Amniotic epithelial cell (primary cell): ENCODE results near the gene CEP70.
A peak's percentile ranks its signal among the peaks of the same experiment; 100 is the strongest.
"Not testable (repeated sequence)": the region's sequence is repeated elsewhere in the genome, so short reads cannot be mapped to it uniquely, and the experiment has no call there.

ENCODE experiments used
- DNase-seq: peaks from one replicate; pipeline ENCODE4 v3.0.0-alpha.2; 2010; ENCODE audit warnings: low read depth

Gene CEP70, protein sequence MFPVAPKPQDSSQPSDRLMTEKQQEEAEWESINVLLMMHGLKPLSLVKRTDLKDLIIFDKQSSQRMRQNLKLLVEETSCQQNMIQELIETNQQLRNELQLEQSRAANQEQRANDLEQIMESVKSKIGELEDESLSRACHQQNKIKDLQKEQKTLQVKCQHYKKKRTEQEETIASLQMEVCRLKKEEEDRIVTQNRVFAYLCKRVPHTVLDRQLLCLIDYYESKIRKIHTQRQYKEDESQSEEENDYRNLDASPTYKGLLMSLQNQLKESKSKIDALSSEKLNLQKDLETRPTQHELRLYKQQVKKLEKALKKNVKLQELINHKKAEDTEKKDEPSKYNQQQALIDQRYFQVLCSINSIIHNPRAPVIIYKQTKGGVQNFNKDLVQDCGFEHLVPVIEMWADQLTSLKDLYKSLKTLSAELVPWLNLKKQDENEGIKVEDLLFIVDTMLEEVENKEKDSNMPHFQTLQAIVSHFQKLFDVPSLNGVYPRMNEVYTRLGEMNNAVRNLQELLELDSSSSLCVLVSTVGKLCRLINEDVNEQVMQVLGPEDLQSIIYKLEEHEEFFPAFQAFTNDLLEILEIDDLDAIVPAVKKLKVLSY

DNA sequence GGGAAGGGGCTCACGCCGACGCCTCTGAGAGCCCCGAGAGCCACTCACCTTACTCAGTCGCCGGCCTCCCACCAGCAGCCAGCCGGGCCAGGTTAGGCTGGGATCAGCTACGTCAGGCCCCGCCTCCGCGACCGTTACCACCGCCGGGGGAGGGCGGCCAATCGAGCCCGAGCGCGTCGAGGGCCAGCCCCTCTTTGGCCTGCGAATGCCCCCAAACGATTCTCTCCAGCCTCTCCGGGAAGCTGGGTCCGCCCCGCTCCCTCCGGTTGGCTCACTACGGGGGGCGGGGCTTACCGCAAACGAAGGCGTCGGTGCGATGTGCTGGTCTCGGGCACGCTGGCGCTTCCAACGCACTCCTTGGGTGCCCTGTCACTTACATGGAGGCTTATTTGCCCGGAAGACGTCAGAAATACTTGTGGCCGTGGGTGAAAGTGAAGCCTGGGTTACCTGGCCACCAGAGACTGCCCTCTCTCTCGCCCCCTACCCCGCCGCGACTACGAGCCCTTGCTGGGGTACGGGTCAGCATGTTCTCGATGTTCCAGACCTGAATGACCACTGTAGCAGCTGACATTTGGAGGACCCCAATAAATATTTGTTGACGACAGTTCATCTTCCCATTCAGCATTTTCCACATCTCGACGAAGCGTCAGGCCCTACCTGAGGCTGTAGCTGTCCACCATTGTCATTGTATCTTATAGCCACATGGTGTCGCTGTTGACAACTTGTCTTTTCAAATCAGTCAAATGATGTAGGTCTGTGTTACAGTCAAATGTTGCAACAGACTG, at the start of gene CEP70:
CEP70 (minus strand) TSS at position 111 of the 785 bp plus-strand sequence. CDS start 21,333 bp downstream, outside the sequence.
- peak; percentile 94 for DNase-seq

DNA sequence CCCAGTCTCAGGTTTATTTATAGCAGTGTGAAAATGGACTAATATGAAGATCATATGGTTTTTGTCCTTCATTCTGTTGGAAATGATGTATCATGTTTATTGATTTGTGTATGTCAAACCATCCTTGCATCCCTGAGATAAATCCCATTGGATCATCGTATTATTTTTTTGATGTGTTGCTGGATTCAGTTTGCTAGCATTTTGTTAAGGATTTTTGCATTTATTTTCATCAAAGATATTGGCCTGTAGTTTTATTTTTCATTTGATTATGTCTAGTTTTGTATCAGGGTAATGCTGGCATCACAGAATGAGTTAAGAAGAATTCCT, 48.8 kb upstream of the CEP70 start:
- DNase-seq = no peak

DNA sequence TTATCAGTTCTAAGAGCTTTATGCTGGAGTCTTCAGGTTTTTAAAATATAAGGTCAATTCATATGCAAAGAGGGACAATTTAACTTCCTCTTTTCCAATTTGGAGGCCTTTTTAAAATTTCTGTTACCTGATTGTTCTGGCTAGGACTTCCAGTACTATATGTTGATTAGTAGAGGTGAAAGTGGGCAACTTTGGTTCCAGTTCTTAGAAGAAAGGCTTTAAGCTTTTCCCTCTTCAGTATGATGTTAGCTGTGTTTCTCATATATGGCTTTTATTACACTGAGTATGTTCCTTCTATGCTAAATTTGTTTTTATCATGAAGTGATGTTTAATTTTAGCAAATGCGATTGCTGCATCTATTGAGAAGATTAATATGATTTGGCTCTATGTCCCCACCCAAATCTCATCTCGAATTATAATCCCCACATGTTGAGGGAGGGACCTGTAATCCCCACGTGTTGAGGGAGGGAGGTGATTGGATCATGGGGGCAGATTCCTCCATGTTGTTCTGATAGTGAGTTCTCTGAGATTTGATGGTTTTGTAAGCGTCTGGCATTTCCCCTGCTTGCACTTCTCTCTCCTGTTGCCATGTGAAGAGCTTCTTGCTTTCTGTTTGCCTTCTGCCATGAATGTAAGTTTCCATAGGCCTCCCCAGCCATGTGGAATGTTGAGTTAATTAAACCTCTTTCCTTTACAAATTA, 48.3 kb upstream of the CEP70 start:
- no peak for DNase-seq

DNA sequence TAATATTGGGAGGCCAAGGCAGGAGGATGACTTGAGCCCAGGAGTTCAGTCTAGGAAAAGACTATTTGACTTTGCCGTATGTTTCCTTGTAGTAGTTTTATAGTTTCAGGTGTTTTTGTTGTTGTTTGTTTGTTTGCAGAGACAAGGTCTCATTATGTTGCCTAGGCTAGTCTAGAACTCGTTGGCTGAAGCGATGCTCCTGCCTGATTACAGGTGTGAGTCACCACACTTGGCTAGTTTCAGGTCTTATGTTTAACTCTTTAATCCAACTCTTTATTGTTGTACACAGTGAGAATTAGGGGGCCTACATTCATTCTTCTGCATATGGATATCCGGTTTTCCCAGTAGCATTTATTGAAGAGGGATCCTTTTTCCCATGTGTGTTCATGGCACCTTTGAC, 46.5 kb upstream of the CEP70 start:
- DNase-seq = no peak

DNA sequence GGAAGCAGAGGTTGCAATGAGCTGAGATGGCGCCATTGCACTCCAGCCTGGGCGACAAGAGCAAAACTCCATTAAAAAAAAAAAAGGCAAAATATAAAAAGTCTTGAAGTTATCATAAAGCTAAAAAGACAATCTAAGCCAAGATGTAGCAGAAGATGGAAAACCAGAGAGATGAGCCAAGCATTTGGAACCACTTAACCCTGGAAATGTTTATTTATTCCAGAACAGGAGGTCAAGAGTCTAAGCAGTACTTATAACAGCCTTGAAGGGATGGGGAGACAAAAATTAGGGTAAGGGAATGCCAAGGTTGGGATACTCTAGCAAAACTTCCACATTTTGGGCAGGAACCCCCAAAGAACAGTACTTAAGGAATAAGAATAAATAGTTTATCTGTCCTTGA, 44.6 kb upstream of the CEP70 start:
- no peak for DNase-seq

DNA sequence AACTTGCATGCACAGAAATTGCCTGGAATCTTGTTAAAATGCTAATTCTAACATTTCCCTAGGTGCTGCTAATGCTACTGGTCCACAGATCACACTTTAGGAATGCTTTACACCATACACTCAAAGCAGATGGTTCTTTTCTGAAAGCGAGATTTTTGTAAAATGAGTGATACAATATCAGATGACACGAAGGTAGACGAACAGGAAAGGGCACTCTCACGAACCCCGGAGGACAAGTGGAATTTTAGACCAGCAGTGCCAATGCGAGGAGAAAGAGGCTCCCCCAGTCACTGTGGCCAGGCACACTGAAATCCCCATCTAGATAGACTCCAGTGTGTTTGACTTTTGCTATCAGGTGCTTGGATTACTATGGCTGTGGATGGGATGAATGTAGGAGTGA, 35.5 kb upstream of the CEP70 start:
- DNase-seq = no peak

DNA sequence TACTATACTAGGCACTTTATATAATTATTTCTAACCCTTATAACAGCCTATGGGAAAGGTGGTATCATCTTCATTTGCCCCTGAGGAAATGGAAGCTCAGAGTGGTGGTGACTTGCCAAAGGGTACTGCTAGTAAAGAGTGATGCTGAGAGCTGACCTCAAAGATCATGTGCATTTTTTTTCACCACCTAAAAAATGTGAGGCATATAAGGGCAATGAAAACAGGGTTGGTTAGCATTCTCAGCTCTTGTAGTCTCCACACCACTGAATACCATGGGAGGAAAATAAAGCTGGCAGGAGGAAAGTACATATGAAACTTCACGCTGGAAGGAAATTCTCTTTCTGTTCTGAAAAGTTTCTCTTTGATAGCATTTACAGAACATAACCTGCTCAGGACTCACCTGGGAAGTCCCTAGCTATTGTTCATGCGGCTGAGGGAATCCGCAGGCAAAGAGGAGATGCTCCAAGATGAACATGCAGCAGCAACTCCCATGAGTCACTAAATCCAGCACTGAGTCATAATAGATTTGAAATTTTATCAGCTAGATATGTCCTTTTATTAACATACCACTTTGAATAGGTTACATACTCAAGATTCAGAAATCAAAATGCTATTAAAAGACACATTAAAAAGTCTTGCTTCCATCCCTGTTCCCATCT, 31.8 kb upstream of the CEP70 start:
- peak; percentile 74 for DNase-seq

DNA sequence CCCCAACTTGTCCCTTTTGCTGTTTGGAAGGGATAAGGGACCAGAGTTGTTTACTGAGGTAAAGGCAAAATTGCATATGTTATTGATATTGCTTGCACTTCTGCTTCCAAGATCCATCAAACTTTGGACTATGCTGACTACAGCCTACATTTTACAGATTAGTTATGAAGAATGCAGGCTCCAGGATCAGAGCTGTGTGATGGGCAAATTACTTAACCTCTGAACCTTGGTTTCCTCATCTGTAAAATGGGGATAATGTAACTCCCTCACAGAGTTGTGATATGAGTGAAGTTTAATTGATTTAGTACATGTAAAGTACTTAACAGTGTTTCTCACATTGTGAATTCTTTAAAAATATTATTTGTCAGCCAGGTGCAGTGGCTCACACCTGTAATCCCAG, 30.5 kb upstream of the CEP70 start:
- DNase-seq = no peak

DNA sequence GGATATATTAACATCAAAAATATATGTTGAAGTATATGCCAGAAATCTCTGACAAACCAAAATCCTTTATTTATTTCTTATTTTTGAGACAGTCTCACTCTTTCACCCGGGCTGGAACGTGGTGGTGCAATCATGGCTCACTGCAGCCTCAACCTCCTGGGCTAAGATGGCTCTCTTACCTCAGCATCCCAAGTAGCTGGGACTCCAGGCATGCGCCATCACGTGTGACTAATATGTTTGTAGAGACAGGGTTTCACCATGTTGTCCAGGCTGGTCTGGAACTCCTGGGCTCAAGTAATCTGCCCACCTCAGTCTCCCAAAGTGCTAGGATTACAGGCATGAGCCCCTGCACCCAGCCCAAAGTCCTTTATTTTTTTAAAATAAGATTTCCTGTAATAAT, 26.4 kb upstream of the CEP70 start:
- peak; percentile 29 for DNase-seq

DNA sequence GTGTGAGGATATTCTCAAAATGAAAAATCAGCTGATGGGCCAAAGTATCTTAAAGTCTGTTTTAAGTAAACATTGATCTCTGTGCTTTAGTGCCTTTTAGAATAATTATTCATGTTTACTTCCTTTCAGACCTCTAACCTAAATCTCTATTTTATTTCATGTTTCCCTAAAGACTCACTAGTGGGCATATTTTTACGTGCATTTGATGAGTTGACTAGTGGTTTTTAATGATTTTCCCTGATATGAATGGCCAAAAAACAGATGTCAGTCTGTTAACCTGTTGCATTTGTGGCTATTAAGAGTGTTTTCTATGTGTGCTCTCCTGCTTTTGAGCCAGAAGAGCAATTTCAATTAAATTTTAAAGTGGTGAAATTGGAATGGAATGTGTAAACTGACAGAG, 21.4 kb upstream of the CEP70 start:
- DNase-seq = no peak

DNA sequence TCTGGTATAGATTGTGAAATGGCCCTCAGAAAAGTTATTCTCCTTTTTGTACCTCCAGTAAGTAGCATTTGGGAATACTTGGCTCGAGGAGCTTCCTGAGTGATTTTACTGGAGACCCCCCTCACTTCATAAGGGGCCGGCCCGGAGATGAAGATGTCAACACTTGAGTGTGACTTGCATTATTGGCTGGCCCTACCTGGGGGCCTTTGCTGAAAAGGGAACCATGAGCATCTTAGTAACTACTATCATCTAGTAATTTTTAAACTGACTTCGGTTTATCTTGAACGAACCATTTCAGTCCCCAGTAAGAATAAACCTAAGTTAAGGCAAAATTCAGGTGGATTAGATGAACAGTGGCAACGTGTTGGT, 15.8 kb upstream of the CEP70 start:
- DNase-seq = no peak

DNA sequence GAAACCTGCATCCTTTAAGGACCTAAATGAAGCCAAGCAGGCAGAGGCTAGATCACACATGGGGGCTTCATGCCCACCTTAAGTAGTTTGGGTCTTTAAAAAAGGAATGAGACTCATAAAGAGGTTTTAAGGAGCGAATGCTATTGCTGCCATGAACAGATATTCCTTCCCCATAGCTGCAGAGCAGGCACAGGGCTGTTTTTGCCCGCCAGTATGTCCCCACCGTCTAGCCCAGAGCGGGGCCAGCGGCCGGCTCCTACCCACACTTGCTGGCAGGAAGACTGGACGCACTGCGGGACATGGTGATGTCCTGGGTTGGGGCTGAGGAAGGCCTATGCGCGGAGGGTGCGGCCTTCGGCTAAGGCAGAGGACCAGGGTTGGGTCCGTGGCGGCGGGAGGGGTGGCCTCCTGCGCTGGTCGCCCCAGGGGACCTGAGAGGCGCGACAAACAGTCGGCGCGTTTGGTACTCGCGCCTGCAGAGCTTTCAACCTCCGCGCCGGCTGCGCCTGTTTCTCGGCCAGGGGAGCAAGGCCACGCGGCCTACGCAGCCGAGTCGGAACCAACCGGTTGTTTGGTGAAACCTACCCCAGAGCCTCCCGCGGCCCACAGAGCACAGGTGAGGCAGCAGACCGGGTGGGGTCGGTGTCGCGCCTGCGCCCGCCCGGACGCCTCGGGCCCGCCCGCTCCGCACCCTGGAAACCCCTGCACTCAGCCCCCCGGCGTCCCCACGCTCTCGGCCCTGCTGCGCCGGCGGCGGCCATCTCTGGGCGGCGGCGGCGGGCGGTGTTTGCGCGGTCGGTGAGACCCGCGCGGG, 14.5 kb upstream of the CEP70 start, which contains the start of gene FAIM:
FAIM (plus strand) TSS at position 450 of the 814 bp plus-strand sequence. CDS start 10,956 bp downstream, outside the sequence.
- peak; percentile 69 for DNase-seq

DNA sequence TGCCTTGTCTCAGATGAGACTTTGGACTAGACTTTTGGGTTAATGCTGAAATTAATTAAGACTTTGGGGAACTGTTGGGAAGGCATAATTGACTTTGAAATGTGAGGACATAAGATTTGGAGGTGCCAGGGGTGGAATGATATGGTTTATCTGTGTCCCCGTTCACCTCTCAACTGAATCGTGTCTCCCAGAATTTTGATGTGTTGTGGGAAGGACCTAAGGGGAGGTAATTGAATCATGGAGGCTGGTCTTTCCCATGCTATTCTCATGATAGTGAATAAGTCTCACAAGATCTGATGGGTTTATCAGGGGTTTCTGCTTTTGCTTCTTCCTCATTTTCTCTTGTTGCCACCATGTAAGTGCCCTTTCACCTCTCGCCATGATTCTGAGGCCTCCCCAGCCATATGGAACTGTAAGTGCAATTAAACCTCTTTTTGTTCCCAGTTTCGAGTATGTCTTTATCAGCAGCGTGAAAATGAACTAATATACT, 10.1 kb upstream of the CEP70 start:
- DNase-seq = not testable (repeated sequence)

DNA sequence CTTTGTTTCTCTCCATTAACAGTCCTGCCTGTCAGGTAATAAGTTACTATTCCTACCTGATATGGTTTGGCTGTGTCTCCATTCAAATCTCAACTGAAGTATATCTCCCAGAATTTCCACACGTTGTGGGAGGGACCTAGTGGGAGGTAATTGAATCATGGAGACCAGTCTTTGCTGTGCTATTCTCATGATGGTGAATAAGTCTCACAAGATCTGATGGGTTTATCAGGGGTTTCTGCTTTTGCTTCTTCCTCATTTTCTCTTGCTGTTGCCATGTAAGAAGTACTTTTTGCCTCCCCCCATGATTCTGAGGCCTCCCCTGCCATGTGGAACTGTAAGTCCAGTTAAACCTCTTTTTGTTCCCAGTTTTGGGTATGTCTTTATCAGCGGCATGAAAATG, 7.6 kb upstream of the CEP70 start:
- peak; percentile 23 for DNase-seq

DNA sequence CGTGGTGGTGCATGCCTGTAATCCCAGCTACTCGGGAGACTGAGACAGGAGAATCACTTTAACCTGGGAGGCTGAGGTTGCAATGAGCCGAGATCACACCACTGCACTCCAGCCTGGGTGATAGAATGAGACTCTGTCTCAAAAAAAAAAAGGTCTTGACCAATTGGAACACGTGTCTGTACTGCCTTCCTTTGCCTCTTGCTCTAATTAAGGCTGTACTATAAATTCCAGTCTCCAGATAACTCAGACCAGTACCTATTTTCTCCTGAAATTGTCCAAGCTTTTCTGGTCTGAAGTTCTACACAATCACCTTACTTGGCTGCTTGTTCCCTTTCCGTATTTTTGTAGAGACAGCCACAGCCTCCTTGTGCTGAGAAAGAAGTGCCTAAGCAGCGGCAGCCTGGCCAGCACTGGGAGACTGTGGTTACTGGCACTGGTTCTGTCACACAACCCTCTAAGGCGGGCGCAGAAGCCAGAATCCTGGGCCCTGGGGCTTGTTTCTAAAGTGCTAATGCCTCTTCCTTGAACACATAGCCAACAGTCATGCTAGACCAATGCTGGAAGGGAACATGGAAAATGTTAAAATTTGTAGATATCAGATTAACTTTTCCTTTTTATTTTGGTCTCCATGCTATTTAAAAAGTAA, 6.2 kb upstream of the CEP70 start:
- DNase-seq = no peak

DNA sequence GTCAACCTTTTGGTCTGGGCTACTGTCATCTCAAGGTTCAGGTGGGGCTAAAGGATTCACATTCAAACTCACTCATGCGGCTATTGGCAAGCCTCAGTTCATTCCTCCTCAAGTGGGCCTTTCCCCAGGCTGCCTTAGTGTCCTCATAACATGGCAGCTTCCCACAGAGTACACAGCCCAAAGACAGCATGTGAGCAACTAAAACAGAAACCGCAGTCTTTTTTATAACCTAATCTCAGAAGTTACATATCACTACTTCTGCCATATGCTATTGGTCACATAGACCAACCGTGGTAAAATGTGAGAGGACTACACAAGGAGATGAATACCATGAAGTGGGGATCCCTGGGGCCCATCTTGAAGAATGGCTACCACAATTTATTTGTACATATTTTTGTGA, 4.5 kb upstream of the CEP70 start:
- no peak for DNase-seq

DNA sequence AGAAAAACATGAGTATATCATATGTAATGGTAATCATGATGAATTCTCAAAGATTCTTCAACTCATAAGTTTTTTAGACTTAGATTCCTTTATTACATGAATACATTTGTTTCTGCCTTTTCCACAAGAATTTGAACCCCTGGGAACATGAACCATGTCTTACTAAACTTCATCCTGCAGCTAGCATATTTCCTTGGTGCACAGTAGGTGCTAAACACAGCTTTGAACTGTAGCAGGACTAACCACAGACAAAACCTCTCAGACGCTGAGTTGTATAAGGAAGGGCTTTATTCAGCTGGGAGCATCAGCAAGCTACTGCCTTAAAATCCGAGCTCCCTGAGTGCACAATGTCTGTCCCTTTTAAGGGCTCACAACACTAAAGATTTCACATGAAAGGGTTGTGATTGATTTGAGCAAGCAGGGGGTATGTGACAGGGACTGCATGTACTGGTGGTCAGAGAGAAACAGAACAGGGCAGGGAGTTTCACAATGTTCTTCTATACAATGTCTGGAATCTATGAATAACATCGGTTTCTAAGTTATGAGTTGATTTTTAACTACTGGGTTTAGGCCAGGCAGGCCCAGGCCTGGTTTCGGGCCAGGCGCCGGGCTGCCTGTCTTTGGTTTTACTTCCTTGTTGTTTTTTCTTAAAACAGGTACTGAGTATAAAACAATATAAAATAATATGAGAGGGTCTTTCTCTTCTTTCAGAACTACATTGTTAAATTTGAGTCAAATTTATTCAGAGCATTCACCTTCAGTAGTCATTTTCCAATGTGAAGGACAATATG, 3.3 kb upstream of the CEP70 start:
- DNase-seq = peak; percentile 76

DNA sequence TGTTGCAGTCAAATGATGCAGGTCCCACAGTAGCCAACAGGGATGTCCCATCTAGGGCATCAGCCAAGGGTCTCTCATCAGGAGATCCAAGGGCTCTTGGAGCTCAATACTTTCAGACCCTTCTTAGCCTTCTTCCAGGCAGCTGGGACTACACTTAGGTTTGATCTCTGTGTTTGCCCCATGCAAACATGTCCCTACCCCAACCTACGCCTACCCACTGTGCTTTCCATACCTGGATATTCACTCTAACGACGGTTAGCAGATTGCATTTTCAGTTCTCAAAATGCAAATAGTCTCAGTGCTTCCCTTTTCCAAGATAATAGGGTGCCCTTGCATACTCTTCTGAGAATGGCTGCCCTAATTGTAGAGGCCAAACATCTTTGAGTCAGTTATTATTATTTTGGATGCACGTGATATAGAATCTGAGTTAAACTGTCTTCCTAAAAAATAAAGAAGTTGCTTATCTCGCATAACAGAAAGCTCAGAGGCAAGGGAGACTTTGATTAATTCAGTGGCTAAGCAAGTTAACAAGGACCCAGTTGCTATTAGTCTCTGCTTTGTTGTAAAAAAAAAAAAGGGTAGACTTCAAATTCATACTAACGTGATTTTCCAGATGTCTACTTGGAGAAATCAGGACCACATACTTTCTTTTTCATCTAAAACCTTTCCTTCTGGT, 1.0 kb upstream of the CEP70 start:
- no peak for DNase-seq
